Hematopoietic multipotent progenitor cell (in vitro differentiated cells): ENCODE measurements around the gene AADACL4. TPM values are rescaled to one million over a fixed set of nuclear protein-coding genes. Genes with fewer than 3 reads are reported as not detected.

Source experiments
- DNase-seq, 3 donors: peaks; one replicate each; pipeline ENCODE4 v3.0.0-alpha.2; 2011 to 2015; ENCODE audit warnings: low read depth in 2 of 3, low spot score in 2 of 3
- total RNA-seq: library from RNA; depleted of rRNA; stranded (reverse); fragments of >200 nt; gene quantifications from one replicate; pipeline ENCODE4 v1.2.3, GENCODE V29; 2012

AADACL4 gene
- total RNA-seq, 1 donor = not detected

- DNase-seq = no peak
Observed at GRCh38 chr1:12610305-12610935, 33.5 kb upstream of the AADACL4 start.

DNA sequence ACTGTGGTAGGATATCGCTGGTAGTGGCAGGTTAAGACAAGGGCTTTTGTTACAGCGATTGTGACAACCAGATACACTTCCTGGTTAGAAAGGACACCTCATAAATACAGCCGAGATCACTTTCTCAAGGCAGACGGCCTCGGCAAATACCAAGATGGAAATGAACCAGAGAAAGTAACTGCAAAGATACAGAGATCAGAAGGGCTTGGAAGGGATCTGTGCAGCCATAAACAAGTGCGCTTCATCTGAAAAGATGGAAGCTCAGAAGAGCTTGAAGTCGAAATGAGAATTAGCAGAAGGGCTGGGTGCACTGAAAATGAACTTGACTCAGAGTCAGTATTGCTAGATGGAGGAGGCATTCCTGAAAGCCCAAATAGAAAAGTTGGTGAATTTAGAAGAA lies 32.9 kb upstream of the AADACL4 start:
- no peak for DNase-seq

DNA sequence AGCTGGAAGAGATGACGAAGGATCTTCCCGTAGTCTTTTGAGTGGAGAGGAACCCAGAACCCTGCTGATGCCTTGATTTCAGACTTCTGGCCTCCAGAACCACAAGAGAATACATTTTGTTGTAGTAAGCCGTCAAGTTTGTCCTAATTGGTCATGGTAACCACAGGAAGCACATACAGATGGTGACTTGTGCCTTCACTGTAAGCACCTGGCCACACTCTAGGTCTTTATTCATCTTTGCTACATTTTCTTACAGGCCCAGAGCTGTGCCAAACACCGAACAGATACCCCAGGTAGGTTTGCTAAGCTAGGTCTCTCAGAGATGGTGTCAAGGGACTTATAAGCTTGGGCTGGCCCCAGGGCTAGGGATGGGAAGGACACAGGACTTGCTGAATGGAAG lies 30.7 kb upstream of the AADACL4 start:
- no peak for DNase-seq

DNA sequence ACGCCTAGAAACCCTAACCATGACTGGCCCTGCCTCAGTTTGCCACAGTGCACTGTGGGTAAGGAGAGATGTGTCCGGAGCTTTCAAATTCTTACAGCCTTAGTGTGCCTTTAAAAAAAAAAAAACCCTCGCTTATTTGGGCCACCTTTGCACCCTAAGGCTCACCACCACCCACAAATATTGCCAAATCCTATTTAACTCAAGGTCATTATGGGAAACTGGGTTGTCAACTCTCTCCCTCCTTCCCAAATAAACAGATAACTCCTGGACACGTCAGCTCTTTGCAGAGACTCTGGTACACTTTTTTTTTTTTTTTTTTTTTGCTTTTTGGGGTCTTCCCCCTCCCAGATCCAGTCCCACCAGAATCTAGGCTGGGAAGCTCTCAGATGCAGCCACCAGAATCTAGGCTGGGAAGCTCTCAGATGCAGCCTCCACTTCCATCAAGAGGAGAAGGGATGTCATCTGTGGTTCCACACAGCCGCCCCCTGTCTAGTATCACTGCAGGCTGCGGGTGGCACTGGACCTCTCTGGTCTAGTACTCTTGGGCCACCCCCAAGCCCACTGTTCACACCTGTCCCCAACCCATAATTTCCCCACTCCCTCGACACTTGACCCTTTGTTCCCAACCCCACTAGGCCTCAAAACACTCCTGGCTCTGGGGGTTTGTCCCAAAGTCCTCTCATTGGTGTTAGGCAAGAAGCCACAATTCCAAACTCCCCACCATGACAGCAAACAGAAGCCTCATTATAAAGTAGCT lies 29.3 kb upstream of the AADACL4 start:
- no peak for DNase-seq

DNA sequence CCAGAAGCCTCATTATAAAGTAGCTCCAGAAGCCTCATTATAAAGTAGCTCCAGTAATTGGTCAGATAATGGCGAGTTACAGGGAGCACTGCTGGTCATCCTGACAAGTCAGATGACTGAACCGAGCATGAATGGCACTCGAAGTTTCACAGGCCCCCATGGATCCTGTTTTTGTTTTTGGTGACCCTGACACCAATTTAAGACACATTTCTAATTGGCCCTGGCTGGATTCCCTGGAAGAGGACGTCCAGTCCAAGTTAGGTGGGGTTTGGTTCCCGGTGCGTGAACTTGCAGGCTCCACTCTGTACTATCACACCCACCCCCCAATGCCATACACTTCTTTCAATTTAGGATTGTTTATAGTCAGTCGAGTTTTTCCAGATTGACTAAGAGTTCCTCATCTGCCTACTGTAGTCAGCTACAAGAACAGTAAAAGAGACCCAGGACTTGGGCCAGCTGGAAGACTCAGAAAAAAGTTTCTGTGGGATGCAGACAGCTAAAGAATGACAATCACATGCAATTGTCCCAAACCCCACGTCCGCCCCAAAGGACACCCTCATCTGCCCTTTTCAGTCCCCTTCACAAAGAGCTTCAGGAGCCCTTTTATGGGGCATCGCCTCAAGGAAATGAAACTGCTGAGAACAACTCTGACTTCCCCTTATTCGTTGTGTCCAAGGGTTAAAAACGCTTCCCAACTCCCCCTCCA lies 28.6 kb upstream of the AADACL4 start:
- no peak for DNase-seq

- no peak for DNase-seq
Observed at GRCh38 chr1:12615865-12616708, 27.8 kb upstream of the AADACL4 start.

DNA sequence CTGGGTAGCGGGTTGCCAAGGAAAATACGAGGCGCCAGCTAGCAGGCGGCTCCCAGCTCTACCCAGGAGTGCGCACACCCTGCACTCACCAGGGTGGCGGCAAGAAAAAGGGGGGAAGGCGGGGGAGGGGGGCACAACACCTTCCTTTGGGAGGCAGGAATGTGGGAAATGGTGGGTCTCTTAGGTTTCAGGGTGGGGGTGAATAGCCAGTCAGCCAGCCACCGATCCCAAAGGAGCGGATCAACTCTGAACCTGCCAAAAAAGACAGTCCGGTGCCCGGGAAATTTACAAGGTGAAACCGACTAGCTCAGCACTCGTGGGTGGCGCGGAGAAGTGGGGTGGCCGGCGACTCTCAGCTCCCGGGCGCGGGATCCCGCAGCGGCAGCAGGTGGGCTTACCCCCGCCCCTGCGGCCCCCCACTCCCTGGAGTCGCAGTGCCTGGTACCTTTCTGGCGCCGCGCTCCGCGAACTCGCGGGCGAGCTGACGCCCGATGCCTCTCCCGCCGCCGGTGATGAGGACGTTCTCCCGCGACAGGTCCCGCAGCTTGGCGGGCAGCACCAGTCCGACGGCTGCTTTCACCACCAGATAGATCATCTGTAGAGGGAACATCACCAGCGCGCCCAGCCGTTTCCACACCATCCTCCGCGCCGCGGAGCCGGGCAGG lies 27.0 kb upstream of the AADACL4 start:
- no peak for DNase-seq

DNA sequence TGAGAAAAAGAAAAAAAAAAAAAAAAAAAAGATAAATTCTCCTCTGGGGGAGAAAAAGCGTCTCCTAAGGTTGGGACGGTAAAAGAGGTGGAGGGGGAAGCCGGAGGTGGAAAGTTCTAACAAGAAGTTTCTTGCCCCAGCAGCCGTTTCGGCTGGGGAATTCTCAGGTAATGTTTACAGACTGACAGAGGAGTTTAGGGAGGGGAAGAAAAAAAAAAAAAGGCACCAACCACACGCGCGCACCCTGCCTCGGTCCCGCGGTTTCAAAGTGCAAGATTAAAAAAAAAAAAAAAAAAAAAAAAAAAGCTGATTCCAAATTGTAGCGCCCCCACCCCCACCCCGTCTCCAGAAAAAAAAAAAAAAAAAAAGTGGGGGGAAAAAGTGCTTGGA lies 26.4 kb upstream of the AADACL4 start:
- DNase-seq = peak in 1 of 3 donors; percentile 53

DNA sequence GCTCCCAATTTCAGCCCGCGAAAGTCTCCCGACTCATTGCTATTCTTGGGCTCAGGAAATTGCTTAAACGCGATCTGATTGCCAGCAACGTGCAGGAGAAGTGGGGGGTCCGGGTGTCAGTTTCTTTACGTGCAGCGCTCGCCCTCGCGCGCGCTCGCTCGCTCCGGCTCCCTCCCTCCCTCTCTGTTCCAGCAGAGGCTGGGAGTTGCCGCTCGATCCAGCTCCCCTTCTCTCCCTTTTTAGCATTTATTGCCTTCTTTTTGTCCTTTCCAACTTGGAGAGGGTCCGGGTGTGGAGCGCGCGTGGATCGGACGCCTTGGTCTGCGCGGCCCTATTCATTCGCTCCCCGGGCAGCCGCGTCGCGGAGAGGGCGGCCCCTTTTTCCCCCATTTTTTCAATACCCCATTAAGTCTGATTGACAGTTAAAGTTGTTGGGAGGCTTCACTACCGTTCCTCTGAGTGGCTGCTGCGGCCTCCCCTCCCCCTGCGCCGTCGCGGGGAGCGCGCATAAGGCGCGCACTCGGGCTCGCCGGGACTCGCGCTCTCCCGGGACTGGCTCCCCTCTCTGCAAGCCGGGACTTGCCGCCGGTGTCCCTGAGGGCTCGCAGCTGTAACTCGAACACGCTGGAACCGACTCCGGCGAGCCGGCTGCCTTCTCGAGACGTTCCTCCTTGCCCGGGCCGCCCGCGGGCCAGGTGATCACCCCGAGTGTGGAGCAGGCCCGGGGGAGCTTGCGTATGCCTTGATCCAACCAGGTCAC lies 25.8 kb upstream of the AADACL4 start, which contains the start of gene DHRS3:
Gene DHRS3, minus strand, starts transcription at position 310 of the 760 bp plus-strand sequence. CDS start 862 bp downstream, outside the sequence.
- DNase-seq = peak; percentile 47 to 53 (median 52)

- no peak for DNase-seq
Observed at GRCh38 chr1:12618661-12618964, 25.3 kb upstream of the AADACL4 start.

DNA sequence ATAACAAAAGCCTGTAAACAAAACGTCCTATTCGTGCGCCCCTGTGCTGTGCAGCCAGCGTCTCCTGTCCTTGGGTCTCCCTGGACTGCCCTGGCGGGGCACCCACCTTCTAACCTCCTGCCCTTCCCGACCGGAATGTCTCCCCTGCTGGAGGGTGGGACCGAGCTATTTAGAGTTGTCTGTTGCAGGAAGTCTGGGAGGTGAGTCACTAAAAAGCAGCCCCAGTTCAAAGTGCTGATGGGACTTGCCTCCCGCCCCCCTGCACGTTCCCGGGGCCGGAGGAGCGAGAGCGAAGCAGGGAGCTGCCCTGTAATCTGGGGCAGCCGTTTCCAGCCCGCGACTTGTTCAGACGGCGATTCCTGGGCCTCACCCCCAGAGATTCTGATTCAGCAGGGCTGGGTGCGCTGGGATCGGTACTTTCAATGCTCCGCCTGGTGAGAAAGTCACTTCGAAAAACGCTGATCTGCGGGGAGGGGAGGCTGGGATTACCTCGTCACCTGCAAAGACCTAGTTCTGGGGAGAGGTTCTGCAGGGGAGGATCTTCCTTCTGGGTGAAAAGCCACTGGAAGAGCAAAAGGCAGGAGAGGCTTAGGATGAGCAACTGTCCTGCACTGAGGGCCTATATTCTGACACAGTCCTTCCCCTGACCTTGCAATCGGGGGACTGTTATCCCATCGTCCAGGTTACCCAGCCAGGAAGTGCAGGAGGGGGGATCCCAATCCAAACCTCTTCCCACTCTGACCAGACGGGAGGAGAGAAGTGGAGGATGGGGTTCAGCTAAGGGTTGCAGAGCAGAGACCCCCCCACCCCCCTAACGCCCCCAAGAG lies 24.7 kb upstream of the AADACL4 start:
- peak in 2 of 3 donors; percentile 49 to 64 for DNase-seq

DNA sequence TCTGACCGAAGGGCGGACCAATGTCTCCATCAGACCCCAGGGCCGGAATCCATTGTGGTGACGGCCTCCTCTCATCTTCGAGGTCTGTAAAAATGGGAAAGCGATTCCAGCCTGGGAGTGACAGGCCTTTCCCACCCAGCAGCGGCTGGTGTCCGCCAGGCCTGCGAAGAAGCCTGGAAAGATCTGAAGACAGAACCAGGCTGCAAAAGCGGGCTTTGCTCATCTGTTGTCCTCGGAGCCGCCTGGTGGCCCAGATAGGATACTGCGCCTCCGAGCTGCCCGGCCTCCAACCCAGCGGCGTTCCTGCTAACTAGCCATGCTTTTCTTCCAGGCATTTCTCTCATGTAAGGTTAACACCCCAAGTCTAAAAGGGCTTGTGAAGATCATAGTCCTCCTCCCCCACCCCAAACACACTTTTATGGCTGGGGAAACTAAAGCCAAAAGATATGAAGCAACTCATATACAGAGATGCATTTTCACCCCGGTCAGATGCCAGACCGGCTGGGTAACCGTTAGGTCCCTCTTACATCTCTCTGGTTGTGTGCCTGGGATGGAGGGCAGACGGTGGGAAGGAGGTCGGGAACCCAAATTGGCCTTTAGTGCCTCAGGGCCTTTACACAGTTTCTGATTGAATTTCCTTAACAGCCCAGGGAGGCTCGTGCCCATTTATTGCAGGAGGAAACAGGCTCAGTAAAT lies 23.9 kb upstream of the AADACL4 start:
- DNase-seq = peak; percentile 63 to 77 (median 66)

GRCh38 chr1:12620488-12620865 lies 23.4 kb upstream of the AADACL4 start:
- peak in 1 of 3 donors; percentile 42 for DNase-seq

DNA sequence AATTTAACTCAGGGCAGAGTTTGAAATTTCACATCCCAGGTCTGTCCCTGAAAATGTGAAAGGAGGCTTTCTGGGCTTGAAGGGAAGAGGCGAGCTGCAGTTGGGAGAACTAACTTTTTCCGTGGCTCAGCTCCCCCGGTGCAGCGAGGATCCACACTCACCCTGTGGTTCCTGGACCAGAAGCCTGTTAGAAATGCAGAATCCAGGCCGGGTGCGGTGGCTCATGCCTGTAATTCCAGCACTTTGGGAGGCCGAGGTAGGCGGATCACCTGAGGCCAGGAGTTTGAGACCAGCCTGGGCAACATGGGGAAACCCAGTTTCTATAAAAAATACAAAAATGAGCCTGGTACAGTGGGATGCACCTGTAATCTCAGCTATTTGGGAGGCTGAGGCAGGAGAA lies 23.0 kb upstream of the AADACL4 start:
- no peak for DNase-seq

- DNase-seq = no peak
Observed at GRCh38 chr1:12621346-12622335, 22.2 kb upstream of the AADACL4 start.

- no peak for DNase-seq
Observed at GRCh38 chr1:12622506-12622905, 21.4 kb upstream of the AADACL4 start.

GRCh38 chr1:12625276-12625675 lies 18.6 kb upstream of the AADACL4 start:
- DNase-seq = no peak
